ENCODE results near the gene DLGAP1. TPM values are rescaled to one million over a fixed set of nuclear protein-coding genes. Genes with fewer than 3 reads are reported as not detected.

DLGAP1 gene
- total and polyA plus RNA-seq, 2 of the 8 experiments (the other 6 are each of a cell fraction or from before 2014, with no cell fraction given), result 11.8 to 16.9 TPM

- Histone ChIP-seq H3K4me3 (ENCODE audit: extremely low read depth in 1 of 4, insufficient read depth in 2 of 4, low read depth in 3 of 4, low read length in 4 of 4) (no peak overlapping the region), H3K9me3 (ENCODE audit: insufficient read depth in 2 of 2, low read depth in 1 of 2, low read length in 1 of 2) (no peaks in the 10 kb centered on the region), H3K23me2 (ENCODE audit: low read depth, low read length) (peaks cover 3% of the 10 kb centered on the region; the same call in 1 of the 2 replicates), H3K79me2 (ENCODE audit: control insufficient read depth in 1 of 2, insufficient read depth in 2 of 2, low read length in 2 of 2) (no peaks in the 10 kb centered on the region), H2AFZ (ENCODE audit: low read length) (no peak overlapping the region), H4K8ac (ENCODE audit: extremely low read depth, insufficient read depth, low read length) (no peak overlapping the region), H3K79me1 (ENCODE audit: low read depth, low read length) (no peaks in the 10 kb centered on the region; the same call in 1 of the 2 replicates), H3K9ac (replicated peaks in 1 of 4; ENCODE audit: extremely low read depth in 1 of 4, low read depth in 3 of 4, low read length in 3 of 4) (no peak overlapping the region), H4K5ac (ENCODE audit: insufficient read length, low read depth, low read length) (no peak overlapping the region), H3K18ac (ENCODE audit: extremely low read depth, low read length) (no peak overlapping the region), H2BK15ac (ENCODE audit: low read length) (no peak overlapping the region), H2BK120ac (replicated peaks; ENCODE audit: low read depth, low read length) (no peak overlapping the region), H3K27ac (ENCODE audit: low read depth, low read length) (no peak overlapping the region), H4K20me1 (replicated peaks in 1 of 2; ENCODE audit: control insufficient read depth in 1 of 2, insufficient read depth in 2 of 2, low read length in 2 of 2) (no peaks in the 10 kb centered on the region), H3K14ac (ENCODE audit: insufficient read length) (no peak overlapping the region), H2BK5ac (ENCODE audit: low read depth, low read length) (no peak overlapping the region), H3K4me2 (ENCODE audit: insufficient read depth in 1 of 2, low read depth in 2 of 2, low read length in 2 of 2) (no peak overlapping the region), H3K27me3 (replicated peaks in 1 of 4; ENCODE audit: control insufficient read depth in 3 of 4, extremely low read depth in 1 of 4, insufficient read depth in 3 of 4, low read length in 3 of 4) (no peaks in the 10 kb centered on the region), H3K23ac (ENCODE audit: insufficient read length) (no peak overlapping the region), H3K4ac (replicated peaks; ENCODE audit: insufficient read length, low read depth, low read length) (no peak overlapping the region), H3K36me3 (ENCODE audit: control insufficient read depth in 2 of 4, insufficient read depth in 4 of 4, low read length in 3 of 4) (no peaks in the 10 kb centered on the region), H2BK12ac (ENCODE audit: low read depth, low read length) (no peak overlapping the region), H2AK5ac (ENCODE audit: low read depth, low read length) (no peak overlapping the region), H4K91ac (replicated peaks; ENCODE audit: insufficient read length, low read length) (no peak overlapping the region), H3K4me1 (replicated peaks in 1 of 4; ENCODE audit: control insufficient read depth in 3 of 4, insufficient read depth in 4 of 4, low read length in 3 of 4) (0 out of 7 replicates have a peak, but pooled peaks cover 0 to 3% (median 0%) of the 10 kb centered on the region in 4 experiments), H2BK20ac (ENCODE audit: low read length) (no peak overlapping the region), H3K56ac (replicated peaks; ENCODE audit: insufficient read length, low read depth, low read length) (no peak overlapping the region)
- no peak for TF ChIP-seq RXRA (IDR thresholded peaks at IDR 0.05; ENCODE audit: insufficient read depth, low read depth, low read length)
- DNase-seq (ENCODE audit: low read depth in 1 of 2, low spot score in 2 of 2) (no peak), FAIRE-seq (no peak)
- CTCF ChIA-PET (ENCODE audit: partially characterized antibody), result interaction anchor here (1.5 kb wide), 1 partner anchor 132 kb away, joined by 4 read pairs; no protein-coding TSS in a partner anchor
- 84% methylated on average over 2 of the region's 2 CpGs; no CpG with 5 or more reads in 1 of the 2 experiments for WGBS, 2 experiments (ENCODE audit: extremely low coverage in 1 of 2, insufficient coverage in 1 of 2, insufficient read length in 1 of 2, insufficient replicate concordance in 2 of 2, low coverage in 1 of 2, low lambda C conversion rate in 2 of 2, missing lambda C conversion rate in 1 of 2)
- POLR2A ChIA-PET (ENCODE audit: partially characterized antibody), result no interaction called here
These were observed 552.4 kb downstream of the DLGAP1 start for GRCh38 chr18:3902676-3903075.
